Measurements from ENCODE around the gene VPS25.

VPS25 gene

GRCh38 chr17:42760652-42761581 lies 12.3 kb upstream of the VPS25 start, which contains the start of gene RAMP2 (continued):
- TF ChIP-seq ZBTB10 (tag by site-specific recombination; IDR thresholded peaks at IDR 0.05) = no peak
- TF ChIP-seq ZNF155 (tag by site-specific recombination; IDR thresholded peaks at IDR 0.05) = no peak
- TF ChIP-seq HOXA7 (CRISPR knock-in tag; IDR thresholded peaks at IDR 0.05; ENCODE audit: borderline replicate concordance) = no peak
- no peak for TF ChIP-seq ZNF596 (tag by site-specific recombination; IDR thresholded peaks at IDR 0.05)
- TF ChIP-seq ZNF175 (tag by site-specific recombination; IDR thresholded peaks at IDR 0.05) = no peak
- no peak for TF ChIP-seq ZNF416 (tag by site-specific recombination; IDR thresholded peaks at IDR 0.05)
- no peak for TF ChIP-seq PRDM6 (tag by site-specific recombination; IDR thresholded peaks at IDR 0.05)
- no peak for TF ChIP-seq ZNF426 (tag by site-specific recombination; IDR thresholded peaks at IDR 0.05)
- no peak for TF ChIP-seq ZFP41 (tag by site-specific recombination; IDR thresholded peaks at IDR 0.05; ENCODE audit: borderline replicate concordance)
- peak; percentile 56; the same call in 1 of the 2 replicates for TF ChIP-seq ZBTB48 (tag by site-specific recombination; IDR thresholded peaks at IDR 0.05)
- 0 out of 2 replicates have a peak, but pooled peaks have one; percentile 15 for TF ChIP-seq GLIS2 (tag by site-specific recombination; IDR thresholded peaks at IDR 0.05)
- TF ChIP-seq KLF17 (tag by site-specific recombination; IDR thresholded peaks at IDR 0.05) = no peak
- no peak for TF ChIP-seq REPIN1 (tag by site-specific recombination; IDR thresholded peaks at IDR 0.05; ENCODE audit: low read depth)
- no peak for TF ChIP-seq SP2 (tag by site-specific recombination; IDR thresholded peaks at IDR 0.05)
- no peak for TF ChIP-seq ZNF701 (tag by site-specific recombination; IDR thresholded peaks at IDR 0.05)
- TF ChIP-seq ZNF10 (tag by site-specific recombination; IDR thresholded peaks at IDR 0.05) = no peak
- TF ChIP-seq ZSCAN4 (tag by site-specific recombination; IDR thresholded peaks at IDR 0.05) = no peak
- TF ChIP-seq ZNF133 (tag by site-specific recombination; IDR thresholded peaks at IDR 0.05) = no peak
- TF ChIP-seq RBAK (tag by site-specific recombination; IDR thresholded peaks at IDR 0.05) = no peak
- TF ChIP-seq ZNF335 (tag by site-specific recombination; conservative IDR thresholded peaks at IDR 0.05) = peak; percentile 65
- TF ChIP-seq ZNF707 (tag by site-specific recombination; IDR thresholded peaks at IDR 0.05) = no peak
- TF ChIP-seq PATZ1 (tag by site-specific recombination; IDR thresholded peaks at IDR 0.05) = peak; percentile 46; the same call in 1 of the 2 replicates
- no peak for TF ChIP-seq TSHZ1 (tag by site-specific recombination; IDR thresholded peaks at IDR 0.05; ENCODE audit: borderline replicate concordance)
- no peak for TF ChIP-seq SCRT1 (tag by site-specific recombination; IDR thresholded peaks at IDR 0.05; ENCODE audit: borderline replicate concordance)
- TF ChIP-seq ZFP69B (tag by site-specific recombination; IDR thresholded peaks at IDR 0.05) = no peak
- TF ChIP-seq ZNF112 (tag by site-specific recombination; IDR thresholded peaks at IDR 0.05) = no peak
